DOHH2 (cell line): ENCODE data around the gene NDFIP1.
A peak's percentile ranks its signal among the peaks of the same experiment; 100 is the strongest.

Experiments used
- H3F3A ChIP-seq: fragments of 200-600 bp; sonication (generic), shearing (Covaris generic); 2 replicates; pipeline ENCODE4 v1.6.0; 2016; ENCODE audit warnings: antibody characterized with exemption, mild to moderate bottlenecking; ENCODE audit not compliant: control insufficient read depth, insufficient read depth
- H3K27ac ChIP-seq: fragments of 200-600 bp; sonication (generic); 2 replicates; pipeline ENCODE4 v1.5.1; 2014; ENCODE audit warnings: low read depth, mild to moderate bottlenecking, low read length, moderate library complexity
- H3K27me3 ChIP-seq: fragments of 200-600 bp; sonication (generic); 2 replicates; pipeline ENCODE4 v1.6.1; 2014; ENCODE audit warnings: mild to moderate bottlenecking, low read length, mixed read lengths; ENCODE audit not compliant: control insufficient read depth
- H3K36me3 ChIP-seq: fragments of 200-600 bp; sonication (generic); 2 replicates; pipeline ENCODE4 v1.6.1; 2014; ENCODE audit warnings: mild to moderate bottlenecking, low read length, moderate library complexity, mixed read lengths; ENCODE audit not compliant: control insufficient read depth
- H3K4me1 ChIP-seq: fragments of 200-600 bp; sonication (generic); 2 replicates; pipeline ENCODE4 v1.6.1; 2014; ENCODE audit warnings: mild to moderate bottlenecking, low read length, mixed read lengths; ENCODE audit not compliant: control insufficient read depth
- H3K4me2 ChIP-seq: fragments of 200-600 bp; sonication (generic); 2 replicates; pipeline ENCODE4 v1.6.0; 2014; ENCODE audit warnings: mild to moderate bottlenecking, low read length, moderate library complexity
- H3K4me3 ChIP-seq: fragments of 200-600 bp; sonication (generic); 2 replicates; pipeline ENCODE4 v1.5.1; 2014; ENCODE audit warnings: mild to moderate bottlenecking, low read length, mixed read lengths
- H3K79me2 ChIP-seq: fragments of 200-600 bp; sonication (generic); 2 replicates; pipeline ENCODE4 v1.6.1; 2014; ENCODE audit warnings: mild to moderate bottlenecking, low read length, mixed read lengths; ENCODE audit not compliant: control insufficient read depth
- H3K9me2 ChIP-seq: fragments of 200-600 bp; sonication (generic); replicated peaks from 2 replicates; pipeline ENCODE4 v1.6.1; 2014; ENCODE audit warnings: mild to moderate bottlenecking, low read length, mixed read lengths; ENCODE audit not compliant: control insufficient read depth
- H3K9me3 ChIP-seq: fragments of 200-600 bp; sonication (generic); 2 replicates; pipeline ENCODE4 v1.6.1; 2014; ENCODE audit warnings: antibody characterized with exemption, low read length, mixed read lengths; ENCODE audit not compliant: control insufficient read depth, insufficient read depth
- H4K20me1 ChIP-seq: fragments of 200-600 bp; sonication (generic); 2 replicates; pipeline ENCODE4 v1.6.0; 2014; ENCODE audit warnings: low read depth, mild to moderate bottlenecking, antibody characterized with exemption, low read length, moderate library complexity; ENCODE audit not compliant: control insufficient read depth, insufficient read depth
- CTCF ChIP-seq: fragments of 200-600 bp; sonication (generic); IDR thresholded peaks from one replicate; pipeline ENCODE4 v1.5.1; 2014; ENCODE audit warnings: antibody characterized with exemption, mild to moderate bottlenecking, low read depth, low read length; ENCODE audit not compliant: poor library complexity, severe bottlenecking
- EZH2phosphoT487 ChIP-seq: fragments of 200-600 bp; sonication (generic); IDR thresholded peaks from 2 replicates; pipeline ENCODE4 v1.6.1; 2017; ENCODE audit warnings: borderline replicate concordance, mild to moderate bottlenecking, antibody characterized with exemption, low read length, moderate library complexity, mixed read lengths

Gene NDFIP1

GRCh38 chr5:142108432-142109330, at the start of gene NDFIP1:
NDFIP1 (plus strand) TSS chr5:142108779; CDS start chr5:142108975, 196 bp downstream.
- TF ChIP-seq CTCF: no peak
- TF ChIP-seq EZH2phosphoT487: no peak
- no peaks in the 10 kb centered on the region for H3K9me2 ChIP-seq
- H3K36me3 ChIP-seq: no peaks in the 10 kb centered on the region
- peaks cover 7% of the 10 kb centered on the region for H3F3A ChIP-seq
- H3K4me1 ChIP-seq: peaks cover 23% of the 10 kb centered on the region
- no peak within 1 kb of the TSS for H3K27ac ChIP-seq
- no peaks in the 10 kb centered on the region for H3K9me3 ChIP-seq
- no peaks in the 10 kb centered on the region; the same call in 1 of the 2 replicates for H4K20me1 ChIP-seq
- peaks cover 11% of the 10 kb centered on the region; the same call in 1 of the 2 replicates for H3K27me3 ChIP-seq
- H3K79me2 ChIP-seq: peaks cover 30% of the 10 kb centered on the region
- H3K4me3 ChIP-seq: peak within 1 kb of the TSS; percentile 75
- H3K4me2 ChIP-seq: peak within 1 kb of the TSS; percentile 67

GRCh38 chr5:142059304-142059940, 49.2 kb upstream of the NDFIP1 start:
- no peak overlapping the region for H3K27ac ChIP-seq
- H4K20me1 ChIP-seq: no peaks in the 10 kb centered on the region
- no peak overlapping the region for H3K4me2 ChIP-seq
- peaks cover 16% of the 10 kb centered on the region for H3K27me3 ChIP-seq
- H3K4me3 ChIP-seq: no peak overlapping the region
- no peaks in the 10 kb centered on the region for H3K36me3 ChIP-seq
- H3K79me2 ChIP-seq: no peaks in the 10 kb centered on the region
- no peaks in the 10 kb centered on the region for H3K9me3 ChIP-seq
- no peaks in the 10 kb centered on the region for H3F3A ChIP-seq
- H3K9me2 ChIP-seq: no peaks in the 10 kb centered on the region
- peaks cover 7% of the 10 kb centered on the region for H3K4me1 ChIP-seq
- TF ChIP-seq EZH2phosphoT487 (no peak), CTCF (no peak)

GRCh38 chr5:142063376-142063775, 45.2 kb upstream of the NDFIP1 start:
- Histone ChIP-seq H3K36me3 (no peaks in the 10 kb centered on the region), H3F3A (no peaks in the 10 kb centered on the region), H3K9me2 (no peaks in the 10 kb centered on the region), H3K4me2 (peak overlapping the region; percentile 28; the same call in 1 of the 2 replicates), H4K20me1 (no peaks in the 10 kb centered on the region), H3K4me1 (peaks cover 7% of the 10 kb centered on the region), H3K79me2 (no peaks in the 10 kb centered on the region), H3K4me3 (no peak overlapping the region), H3K27ac (no peak overlapping the region), H3K27me3 (peaks cover 24% of the 10 kb centered on the region), H3K9me3 (no peaks in the 10 kb centered on the region)
- no peak for TF ChIP-seq EZH2phosphoT487
- TF ChIP-seq CTCF: no peak
